IMR-90 (cell line): Measurements from ENCODE around the gene GPR171. TPM values are rescaled to one million over a fixed set of nuclear protein-coding genes. Genes with fewer than 3 reads are reported as not detected.

Experiments
- ATAC-seq: fragments of 200-7000 bp; cut with Tn5 transposase; 2 replicates; pipeline ENCODE4 v1.9.1; 2020; ENCODE audit warnings: low read depth, mild to moderate bottlenecking, moderate library complexity
- BruUV-seq: library from RNA; stranded (reverse); fragments of 400-500 nt; replicated peaks from 2 replicates; lab custom pipeline; 2021; lab: Mats Ljungman, UMichigan
- CTCF ChIA-PET: fragments of 300-600 bp; formaldehyde crosslinking; extraction: SDS; loops from one replicate; lab custom pipeline; 2021; ENCODE audit warnings: antibody characterized with exemption; lab: Yijun Ruan, JAX
- POLR2A ChIA-PET: fragments of 300-600 bp; sonication (Branson Sonifier 250); formaldehyde crosslinking; loops from one replicate; lab custom pipeline; 2022; ENCODE audit warnings: antibody characterized with exemption; ENCODE audit not compliant: unreplicated experiment; lab: Charles Lee
- DNase-seq: peaks from one replicate; pipeline ENCODE4 v3.0.0; 2013
- H2AFZ ChIP-seq: replicated peaks from 2 replicates; pipeline ENCODE3; 2013; ENCODE audit warnings: low read length, mild to moderate bottlenecking; ENCODE audit not compliant: poor library complexity
- H2AK5ac ChIP-seq: 2 replicates; pipeline ENCODE4 v1.6.1; 2013; ENCODE audit warnings: low read depth, low read length, inconsistent platforms
- H2AK9ac ChIP-seq: replicated peaks from 2 replicates; pipeline ENCODE3; 2013; ENCODE audit warnings: mild to moderate bottlenecking, low read depth, low read length, moderate library complexity; ENCODE audit not compliant: poor library complexity
- H2BK120ac ChIP-seq: 2 replicates; pipeline ENCODE4 v1.6.1; 2013; ENCODE audit warnings: low read depth, low read length, inconsistent platforms
- H2BK15ac ChIP-seq: 3 replicates; pipeline ENCODE4 v1.6.1; 2013; ENCODE audit warnings: low read depth, low read length, inconsistent platforms
- H2BK20ac ChIP-seq: 2 replicates; pipeline ENCODE4 v1.6.1; 2013; ENCODE audit warnings: low read depth, mild to moderate bottlenecking, inconsistent platforms, low read length, moderate library complexity
- H2BK5ac ChIP-seq: 2 replicates; pipeline ENCODE4 v1.6.1; 2013; ENCODE audit warnings: mild to moderate bottlenecking, low read depth, low read length, inconsistent platforms; ENCODE audit not compliant: poor library complexity, severe bottlenecking
- H3K14ac ChIP-seq: replicated peaks from 2 replicates; pipeline ENCODE4 v1.6.1; 2013; ENCODE audit warnings: low read depth, low read length, inconsistent platforms
- H3K18ac ChIP-seq: 2 replicates; pipeline ENCODE4 v1.6.1; 2013; ENCODE audit warnings: low read depth, low read length, control low read depth
- H3K23ac ChIP-seq: 2 replicates; pipeline ENCODE4 v1.6.1; 2013; ENCODE audit warnings: low read depth, low read length, inconsistent platforms
- H3K27ac ChIP-seq: 2 replicates; pipeline ENCODE4 v1.5.1; 2013; ENCODE audit warnings: mild to moderate bottlenecking, control low read depth, low read length; ENCODE audit not compliant: insufficient read depth
- H3K27me3 ChIP-seq: 2 replicates; pipeline ENCODE4 v1.6.1; 2013; ENCODE audit warnings: low read length; ENCODE audit not compliant: control insufficient read depth, insufficient read depth
- H3K36me3 ChIP-seq: 2 replicates; pipeline ENCODE4 v1.6.1; 2013; ENCODE audit warnings: low read length, mixed read lengths; ENCODE audit not compliant: control insufficient read depth, insufficient read depth
- H3K4ac ChIP-seq: 2 replicates; pipeline ENCODE4 v1.6.1; 2013; ENCODE audit warnings: low read depth, low read length, inconsistent platforms
- H3K4me1 ChIP-seq: 2 replicates; pipeline ENCODE4 v1.6.1; 2013; ENCODE audit warnings: low read length, mixed read lengths; ENCODE audit not compliant: control insufficient read depth, insufficient read depth
- H3K4me2 ChIP-seq: 2 replicates; pipeline ENCODE4 v1.6.1; 2013; ENCODE audit warnings: low read depth, mild to moderate bottlenecking, control low read depth, low read length, moderate library complexity
- H3K4me3 ChIP-seq: 2 replicates; pipeline ENCODE4 v1.5.1; 2013; ENCODE audit warnings: low read depth, mild to moderate bottlenecking, control low read depth, low read length, moderate library complexity; ENCODE audit not compliant: insufficient read depth
- H3K56ac ChIP-seq: 2 replicates; pipeline ENCODE4 v1.6.1; 2013; ENCODE audit warnings: low read length, inconsistent platforms; ENCODE audit not compliant: insufficient read depth; ENCODE audit errors: extremely low read depth
- H3K79me1 ChIP-seq, 2 experiments: 2 replicates each; pipeline ENCODE4 v1.6.1; 2013; ENCODE audit warnings: low read length in 2 of 2, inconsistent platforms in 1 of 2, low read depth in 1 of 2
- H3K9ac ChIP-seq: 2 replicates; pipeline ENCODE4 v1.6.1; 2013; ENCODE audit warnings: low read depth, low read length, control low read depth
- H3K9me1 ChIP-seq: 2 replicates; pipeline ENCODE4 v1.6.1; 2013; ENCODE audit warnings: low read length, inconsistent platforms; ENCODE audit not compliant: insufficient read depth
- H3K9me3 ChIP-seq: 2 replicates; pipeline ENCODE4 v1.6.1; 2013; ENCODE audit warnings: low read length; ENCODE audit not compliant: control insufficient read depth, insufficient read depth
- H4K20me1 ChIP-seq: 2 replicates; pipeline ENCODE4 v1.6.1; 2013; ENCODE audit warnings: low read length, inconsistent platforms; ENCODE audit not compliant: insufficient read depth
- H4K5ac ChIP-seq: 2 replicates; pipeline ENCODE4 v1.6.1; 2013; ENCODE audit warnings: mild to moderate bottlenecking, low read depth, low read length, control low read depth
- H4K8ac ChIP-seq, 2 experiments: 2 replicates each; pipeline ENCODE4 v1.6.1; 2013; ENCODE audit warnings: low read depth in 2 of 2, low read length in 2 of 2, control low read depth in 1 of 2, inconsistent platforms in 1 of 2
- H4K91ac ChIP-seq: 2 replicates; pipeline ENCODE4 v1.6.1; 2013; ENCODE audit warnings: low read depth, low read length, inconsistent platforms; ENCODE audit not compliant: insufficient read depth
- CHD1 ChIP-seq: IDR thresholded peaks from 2 replicates; pipeline ENCODE4 v1.6.1; 2012; ENCODE audit warnings: low read depth, low read length, improper control_type of control experiment
- FOS ChIP-seq: fragments of 150-350 bp; IDR thresholded peaks from 2 replicates; pipeline ENCODE4 v1.6.1; 2016; ENCODE audit warnings: low read depth, low read length
- MAFK ChIP-seq: IDR thresholded peaks from 2 replicates; pipeline ENCODE4 v1.6.1; 2012; ENCODE audit warnings: low read depth, low read length, improper control_type of control experiment
- MAZ ChIP-seq: IDR thresholded peaks from 2 replicates; pipeline ENCODE4 v1.6.1; 2012; ENCODE audit warnings: low read depth, mild to moderate bottlenecking, low read length, improper control_type of control experiment, moderate library complexity, borderline replicate concordance
- MXI1 ChIP-seq: IDR thresholded peaks from 2 replicates; pipeline ENCODE4 v1.6.1; 2012; ENCODE audit warnings: low read depth, mild to moderate bottlenecking, low read length, moderate library complexity, borderline replicate concordance
- POLR2A ChIP-seq: IDR thresholded peaks from 2 replicates; pipeline ENCODE4 v1.6.1; 2012; ENCODE audit warnings: mild to moderate bottlenecking, low read depth, low read length
- RAD21 ChIP-seq: IDR thresholded peaks from 2 replicates; pipeline ENCODE4 v1.6.1; 2012; ENCODE audit warnings: low read length, improper control_type of control experiment
- RCOR1 ChIP-seq: IDR thresholded peaks from 2 replicates; pipeline ENCODE4 v1.6.1; 2012; ENCODE audit warnings: mild to moderate bottlenecking, low read length, improper control_type of control experiment; ENCODE audit not compliant: insufficient replicate concordance
- RFX5 ChIP-seq: IDR thresholded peaks from 2 replicates; pipeline ENCODE4 v1.8.0; 2012; ENCODE audit warnings: low read depth, mild to moderate bottlenecking, low read length, moderate library complexity
- SMC3 ChIP-seq: fragments of 150-350 bp; IDR thresholded peaks from 2 replicates; pipeline ENCODE4 v1.6.1; 2016; ENCODE audit warnings: low read depth, mild to moderate bottlenecking, antibody characterized with exemption, low read length, moderate library complexity
- USF2 ChIP-seq: fragments of 150-350 bp; IDR thresholded peaks from 2 replicates; pipeline ENCODE4 v1.6.1; 2017; ENCODE audit warnings: mild to moderate bottlenecking, antibody characterized with exemption, low read length, low read depth
- WGBS, 2 experiments: methylation state at CpG; one replicate each; pipeline versions ENCODE4 v1.1.5 to v1.1.7; 2013; ENCODE audit warnings: missing lambda C conversion rate in 2 of 2; ENCODE audit not compliant: insufficient read length in 1 of 2; ENCODE audit errors: extremely low coverage in 2 of 2; 5-methylcytosine and 5-hydroxymethylcytosine counted together
- dilution Hi-C: fragments of 300-500 bp; cut with HindIII; formaldehyde crosslinking; loops from one replicate; pipeline ENCODE4 v1.14.3; 2018; ENCODE audit warnings: low sequenced_read_pairs; ENCODE audit not compliant: unreplicated experiment
- in situ Hi-C: fragments of 300-500 bp; cut with MboI; formaldehyde crosslinking; loops from 3 replicates; pipeline ENCODE4 v1.14.3; 2019; ENCODE audit warnings: low sequenced_read_pairs, inconsistent platforms, mixed read lengths
- intact Hi-C: fragments of 100-400 bp; cut with micrococcal nuclease; formaldehyde crosslinking; loops from 2 replicates; pipeline ENCODE4 v1.10.0; 2022
- polyA plus RNA-seq, 3 experiments: library from polyadenylated mRNA; depleted of rRNA; stranded (reverse); fragments of >200 nt; gene quantifications; 2 replicates each; pipeline ENCODE4 v1.2.3, GENCODE V29; 2012; ENCODE audit warnings: low replicate concordance in 1 of 3
- total RNA-seq: library from RNA; depleted of rRNA; stranded (reverse); fragments of >200 nt; gene quantifications from 2 replicates; pipeline ENCODE4 v1.2.3, GENCODE V29; 2012
- TF ChIP-seq, protein P1 (sequence below): conservative IDR thresholded peaks from 2 replicates; pipeline ENCODE4 v1.5.1; 2012; ENCODE audit warnings: mild to moderate bottlenecking, low read depth, low read length, improper control_type of control experiment

The GPR171 gene
- total and polyA plus RNA-seq, 2 of the 4 experiments (the other 2 are of a cell fraction): not detected

DNA sequence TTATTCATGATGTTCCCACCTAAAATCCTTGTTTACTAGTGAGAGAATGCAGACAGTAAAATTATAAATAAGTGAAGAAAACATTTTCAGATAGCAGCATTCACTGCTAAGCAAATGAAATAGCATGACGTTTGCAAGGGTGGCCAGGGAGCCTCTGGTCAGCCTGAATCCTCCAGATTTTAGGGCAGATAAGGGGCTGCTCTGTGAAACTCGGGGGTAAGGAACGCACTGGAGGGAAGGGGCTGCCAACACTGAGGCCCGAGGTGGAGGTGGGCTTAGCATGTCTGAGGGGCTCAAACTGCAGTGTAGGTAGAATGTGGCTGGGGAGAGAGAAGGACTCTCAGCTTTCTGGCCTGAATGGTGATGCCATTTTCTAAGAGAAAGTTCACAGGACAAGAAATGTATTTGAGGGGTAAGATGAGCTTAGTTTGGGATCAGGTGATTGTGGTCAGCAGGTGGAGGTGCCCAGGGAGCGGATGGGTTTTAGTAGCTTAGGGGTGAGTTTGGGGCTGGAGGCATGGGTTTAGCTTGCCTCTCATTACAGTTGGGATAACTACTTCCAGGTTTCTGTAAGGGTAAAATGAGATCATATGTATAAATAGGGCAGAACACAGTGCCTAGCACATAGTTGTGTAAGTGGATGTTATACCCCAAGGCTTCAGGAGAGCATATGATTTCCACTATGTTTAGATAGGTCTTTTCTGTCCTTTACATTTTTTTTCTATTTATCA, 20.5 kb downstream of the GPR171 start:
- Histone ChIP-seq H3K4me2 (no peak overlapping the region), H3K56ac (no peak overlapping the region), H3K4me1 (peaks cover 3% of the 10 kb centered on the region; the same call in 1 of the 2 replicates), H2BK5ac (no peak overlapping the region), H2BK20ac (no peak overlapping the region), H4K5ac (no peak overlapping the region), H3K18ac (no peak overlapping the region), H4K91ac (no peak overlapping the region), H3K9ac (no peak overlapping the region), H3K4ac (no peak overlapping the region), H3K14ac (no peak overlapping the region), H2BK120ac (no peak overlapping the region), H3K4me3 (no peak overlapping the region), H3K27ac (no peak overlapping the region), H3K27me3 (no peaks in the 10 kb centered on the region; the same call in none of the 2 replicates), H3K36me3 (no peaks in the 10 kb centered on the region), H3K9me3 (no peaks in the 10 kb centered on the region), H2AFZ (peak overlapping the region; percentile 14), H2BK15ac (no peak overlapping the region), H3K79me1 (no peaks in the 10 kb centered on the region), H2AK9ac (no peak overlapping the region), H4K8ac (no peak overlapping the region), H4K20me1 (no peaks in the 10 kb centered on the region), H3K23ac (no peak overlapping the region; the same call in 1 of the 2 replicates), H3K9me1 (peaks cover 3% of the 10 kb centered on the region; the same call in 1 of the 2 replicates), H2AK5ac (no peak overlapping the region)
- WGBS, 2 experiments: no CpG with 5 or more reads among the region's 5 CpGs
- TF ChIP-seq MAFK (no peak), RFX5 (no peak), RAD21 (no peak), SMC3 (no peak), USF2 (no peak), FOS (no peak), RCOR1 (no peak), MXI1 (no peak), POLR2A (no peak), CHD1 (no peak), MAZ (no peak)
- TF ChIP-seq, protein P1, sequence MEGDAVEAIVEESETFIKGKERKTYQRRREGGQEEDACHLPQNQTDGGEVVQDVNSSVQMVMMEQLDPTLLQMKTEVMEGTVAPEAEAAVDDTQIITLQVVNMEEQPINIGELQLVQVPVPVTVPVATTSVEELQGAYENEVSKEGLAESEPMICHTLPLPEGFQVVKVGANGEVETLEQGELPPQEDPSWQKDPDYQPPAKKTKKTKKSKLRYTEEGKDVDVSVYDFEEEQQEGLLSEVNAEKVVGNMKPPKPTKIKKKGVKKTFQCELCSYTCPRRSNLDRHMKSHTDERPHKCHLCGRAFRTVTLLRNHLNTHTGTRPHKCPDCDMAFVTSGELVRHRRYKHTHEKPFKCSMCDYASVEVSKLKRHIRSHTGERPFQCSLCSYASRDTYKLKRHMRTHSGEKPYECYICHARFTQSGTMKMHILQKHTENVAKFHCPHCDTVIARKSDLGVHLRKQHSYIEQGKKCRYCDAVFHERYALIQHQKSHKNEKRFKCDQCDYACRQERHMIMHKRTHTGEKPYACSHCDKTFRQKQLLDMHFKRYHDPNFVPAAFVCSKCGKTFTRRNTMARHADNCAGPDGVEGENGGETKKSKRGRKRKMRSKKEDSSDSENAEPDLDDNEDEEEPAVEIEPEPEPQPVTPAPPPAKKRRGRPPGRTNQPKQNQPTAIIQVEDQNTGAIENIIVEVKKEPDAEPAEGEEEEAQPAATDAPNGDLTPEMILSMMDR: no peak
- in situ Hi-C loops (no loop called here), intact Hi-C loops (no loop called here), dilution Hi-C loops (no loop called here)
- ATAC-seq (no peak), DNase-seq (no peak)
- ChIA-PET POLR2A (interaction anchor here (0.5 kb wide), 1 partner anchor 1652 kb away, joined by 4 read pairs; no protein-coding TSS in a partner anchor), CTCF (interaction anchor here (0.7 to 1.0 kb wide), 2 partner anchors 35 to 447 kb away, joined by 3 to 7 read pairs; no protein-coding TSS in a partner anchor)
- BruUV-seq: no TSS peak
